Hematopoietic multipotent progenitor cell treated with erythropoietin and hydrocortisone succinate and interleukin-3 and kit ligand, for 15 days (in vitro differentiated cells): ENCODE data around the gene LRRC27.

Experiments used
- DNase-seq: peaks from one replicate; pipeline ENCODE4 v3.0.0-alpha.2; 2015; ENCODE audit warnings: low spot score

The LRRC27 gene

GRCh38 chr10:132415255-132415654 lies 83.3 kb downstream of the LRRC27 start:
- no peak for DNase-seq

GRCh38 chr10:132415956-132416355 lies 84.0 kb downstream of the LRRC27 start:
- no peak for DNase-seq

GRCh38 chr10:132416566-132417256 lies 84.7 kb downstream of the LRRC27 start:
- no peak for DNase-seq

GRCh38 chr10:132417257-132417910 lies 85.4 kb downstream of the LRRC27 start:
- DNase-seq = no peak

- no peak for DNase-seq
These were observed 86.0 kb downstream of the LRRC27 start for GRCh38 chr10:132417957-132418441.

- DNase-seq = no peak
These were observed 86.8 kb downstream of the LRRC27 start for GRCh38 chr10:132418527-132419416.

- DNase-seq = no peak
These were observed 87.8 kb downstream of the LRRC27 start for GRCh38 chr10:132419538-132420468.

GRCh38 chr10:132420469-132420980 lies 88.5 kb downstream of the LRRC27 start:
- DNase-seq = no peak

GRCh38 chr10:132420981-132421846 lies 89.2 kb downstream of the LRRC27 start:
- no peak for DNase-seq

GRCh38 chr10:132421847-132422751 lies 90.1 kb downstream of the LRRC27 start:
- no peak for DNase-seq

GRCh38 chr10:132422903-132423825 lies 91.2 kb downstream of the LRRC27 start:
- DNase-seq = no peak

GRCh38 chr10:132423966-132424861 lies 92.2 kb downstream of the LRRC27 start:
- no peak for DNase-seq

- DNase-seq = no peak
These were observed 93.2 kb downstream of the LRRC27 start for GRCh38 chr10:132425029-132425756.

GRCh38 chr10:132425757-132426155 lies 93.8 kb downstream of the LRRC27 start:
- DNase-seq = no peak

- no peak for DNase-seq
These were observed 95.2 kb downstream of the LRRC27 start for GRCh38 chr10:132427006-132427771.
